ENCODE measurements around the gene RER1.

The RER1 gene

DNA sequence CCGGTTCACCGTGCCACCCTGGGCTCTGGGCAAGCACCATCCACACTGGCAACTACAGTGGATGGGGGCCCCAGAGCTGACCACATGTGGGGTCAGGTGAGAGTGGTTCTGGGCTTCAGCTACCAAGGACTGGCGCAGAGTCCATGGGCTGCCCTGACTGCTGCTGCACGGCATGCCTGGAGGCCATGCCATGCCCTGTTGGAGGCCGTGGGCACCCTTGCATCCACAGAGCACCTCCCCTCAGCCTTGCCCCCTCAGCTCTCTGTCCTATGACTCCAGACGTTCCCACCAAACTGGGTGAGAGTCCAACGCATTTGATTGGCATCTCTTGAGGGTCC, 15.7 kb upstream of the RER1 start:
- DNase-seq (ENCODE audit: low read depth in 2 of 2), result no peak

GRCh38 chr1:2376261-2376741, 15.3 kb upstream of the RER1 start:
- DNase-seq (ENCODE audit: low read depth in 2 of 2), result no peak

DNA sequence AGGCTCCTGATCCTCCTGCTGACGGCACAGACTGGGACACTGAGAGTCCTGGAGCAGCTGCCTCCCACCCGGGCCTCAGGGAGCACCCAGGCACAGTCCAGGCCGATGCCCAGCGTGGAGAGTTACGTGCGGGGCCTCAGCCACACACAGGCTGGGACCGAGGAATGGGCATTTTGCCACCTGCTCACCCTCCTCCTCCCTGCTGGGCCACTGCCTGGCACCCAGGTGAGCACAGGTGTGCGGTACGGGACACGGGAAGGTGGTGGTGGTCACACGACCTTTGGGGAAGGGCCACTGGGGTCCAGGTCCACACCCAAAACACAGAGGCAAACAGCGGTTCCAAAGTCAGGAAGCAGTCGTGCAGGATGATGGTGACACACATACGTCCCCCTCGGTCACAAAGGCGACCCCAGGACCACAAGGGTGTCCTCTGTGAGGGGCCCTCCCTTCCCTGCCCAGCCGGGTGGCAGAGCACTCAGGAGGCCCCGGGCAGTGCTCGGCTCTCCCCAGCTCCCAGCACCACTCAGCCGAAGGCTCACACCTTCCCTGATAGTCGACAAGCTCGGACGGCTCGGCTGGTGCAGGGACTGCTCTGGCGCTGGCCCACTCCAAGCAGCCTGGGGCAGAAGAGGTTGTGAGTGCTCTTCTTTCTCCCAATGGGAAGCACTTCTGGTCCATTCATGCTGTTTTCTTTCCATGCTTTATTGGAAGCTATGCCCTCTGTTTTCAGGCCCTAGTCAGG, 14.5 kb upstream of the RER1 start:
- no peak for DNase-seq (ENCODE audit: low read depth in 2 of 2)

DNA sequence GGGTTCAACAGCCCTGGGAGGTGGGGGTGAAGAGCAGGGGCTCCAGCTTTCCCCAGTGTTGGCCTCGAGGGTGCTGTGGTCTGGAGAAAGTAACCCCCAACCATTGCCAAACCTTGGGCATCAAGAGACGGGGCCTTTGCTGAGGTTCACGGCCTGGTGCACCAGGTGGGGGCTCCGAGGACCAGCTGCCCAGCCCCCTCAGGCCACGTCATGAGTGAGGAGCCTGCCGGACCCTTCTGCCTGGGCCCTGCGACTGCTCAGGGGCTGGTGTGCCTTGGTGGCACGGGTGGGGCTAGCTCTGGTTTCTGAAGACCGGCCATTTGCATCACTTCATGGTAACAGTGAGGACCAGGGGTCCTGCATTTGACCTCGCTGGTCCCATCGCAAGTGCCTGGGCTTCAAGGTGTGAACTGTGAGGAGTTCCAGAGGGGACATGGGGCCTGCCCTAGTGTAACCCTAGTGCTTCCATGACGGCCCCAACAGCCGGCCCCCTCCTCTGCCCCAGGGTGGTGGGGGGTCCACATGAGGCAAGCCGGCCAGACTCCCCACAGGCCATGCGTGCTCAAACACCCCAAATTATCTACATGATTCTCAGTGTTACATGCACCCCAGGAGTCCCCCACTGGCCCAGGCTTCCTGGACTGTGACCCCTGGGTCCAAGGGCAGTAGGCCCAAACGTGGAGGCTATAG, 13.7 kb upstream of the RER1 start:
- DNase-seq (ENCODE audit: low read depth in 2 of 2), result no peak

DNA sequence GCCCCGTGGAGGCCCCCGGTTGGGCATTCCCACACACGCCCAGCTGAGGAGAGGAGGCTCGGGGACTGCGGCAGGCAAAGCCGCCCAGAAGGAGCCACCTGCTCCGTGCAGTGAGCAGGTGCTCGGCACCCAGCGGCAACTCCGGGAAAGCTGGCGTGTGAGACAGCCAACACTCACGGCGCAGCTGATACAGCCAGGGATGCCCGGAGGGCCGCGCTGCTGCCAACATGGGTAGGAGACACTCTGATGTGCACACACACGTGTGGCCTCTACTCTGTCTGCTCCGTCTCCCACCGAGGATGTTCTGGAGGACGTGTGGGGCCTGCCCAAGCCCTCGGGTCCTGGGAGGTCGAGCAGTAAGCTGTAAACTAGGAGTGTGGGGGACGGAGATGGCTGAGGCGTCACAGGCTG, 13.2 kb upstream of the RER1 start:
- DNase-seq (ENCODE audit: low read depth in 2 of 2), result no peak

GRCh38 chr1:2378956-2379732, 12.5 kb upstream of the RER1 start:
- no peak for DNase-seq (ENCODE audit: low read depth in 2 of 2)

DNA sequence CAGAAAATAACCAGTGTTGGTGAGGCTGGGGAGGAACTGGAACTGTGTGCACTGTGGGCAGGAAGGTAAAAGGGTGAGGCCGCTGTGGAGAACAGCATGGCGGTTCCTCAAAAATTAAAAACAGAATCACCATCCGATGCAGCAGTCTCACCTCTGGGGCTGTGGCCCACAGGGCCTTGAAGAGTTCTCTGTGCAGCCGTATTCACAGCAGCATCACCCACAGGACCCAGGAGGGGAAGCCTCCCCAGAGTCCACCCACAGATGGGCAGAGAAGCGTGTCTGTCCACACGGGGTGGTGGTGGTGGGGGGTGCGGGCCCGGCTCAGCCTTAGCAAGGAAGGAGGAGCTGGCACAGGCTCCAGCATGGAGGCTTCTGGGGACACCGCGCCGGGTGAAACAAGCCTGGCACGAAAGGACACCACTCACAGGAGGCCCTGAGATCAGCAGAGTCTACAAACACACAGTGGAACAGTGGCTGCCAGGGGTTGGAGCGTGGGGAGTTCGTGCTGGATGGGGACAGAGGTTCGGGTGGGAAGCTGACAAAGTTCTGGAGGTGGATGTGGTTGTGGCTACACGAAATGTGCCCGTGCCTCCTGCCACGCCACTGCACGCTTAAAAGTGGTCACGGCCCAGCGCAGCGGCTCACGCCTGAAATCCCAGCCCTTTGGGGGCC, 11.8 kb upstream of the RER1 start:
- DNase-seq (ENCODE audit: low read depth in 2 of 2), result no peak

- no peak for DNase-seq (ENCODE audit: low read depth in 2 of 2)
Measured at GRCh38 chr1:2380816-2381591, 10.6 kb upstream of the RER1 start.

GRCh38 chr1:2381741-2382620, 9.7 kb upstream of the RER1 start:
- peak; percentile 23 to 34 for DNase-seq (ENCODE audit: low read depth in 2 of 2)

DNA sequence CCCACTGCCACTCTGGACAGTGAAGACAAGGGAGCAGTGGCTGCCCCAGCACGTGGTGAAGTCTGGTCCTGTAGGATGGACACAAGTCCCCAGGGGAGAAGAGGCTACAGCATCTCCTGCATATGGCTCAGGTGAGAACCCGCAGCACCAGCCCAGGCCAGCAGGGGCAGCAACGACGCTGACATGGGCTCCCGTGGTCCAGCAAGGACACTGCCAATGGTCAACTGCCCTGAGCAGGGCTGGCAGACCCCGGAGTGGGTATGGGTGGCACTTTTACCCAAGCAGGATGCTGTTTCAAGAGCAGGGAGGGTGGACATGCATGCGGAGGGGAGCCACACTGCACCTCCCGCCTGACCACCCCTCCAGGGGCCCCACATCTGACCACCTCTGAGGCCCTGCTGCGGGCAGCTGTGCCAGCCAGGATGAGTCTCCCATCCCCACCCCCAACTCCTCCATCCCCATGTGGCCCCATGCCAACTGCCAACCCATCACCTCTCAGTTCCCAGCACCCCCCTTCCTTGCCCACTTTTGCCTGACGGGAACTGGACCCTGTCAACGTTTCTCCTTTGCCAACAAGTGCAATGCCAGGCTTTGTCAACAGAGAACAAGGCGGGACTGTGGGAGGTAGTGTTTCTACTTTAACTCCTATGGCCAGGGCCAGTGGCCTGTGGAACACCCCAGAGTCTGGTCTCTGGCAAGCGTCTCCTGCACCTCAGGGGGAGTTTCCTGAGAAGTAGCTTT, 8.8 kb upstream of the RER1 start:
- no peak for DNase-seq (ENCODE audit: low read depth in 2 of 2)

DNA sequence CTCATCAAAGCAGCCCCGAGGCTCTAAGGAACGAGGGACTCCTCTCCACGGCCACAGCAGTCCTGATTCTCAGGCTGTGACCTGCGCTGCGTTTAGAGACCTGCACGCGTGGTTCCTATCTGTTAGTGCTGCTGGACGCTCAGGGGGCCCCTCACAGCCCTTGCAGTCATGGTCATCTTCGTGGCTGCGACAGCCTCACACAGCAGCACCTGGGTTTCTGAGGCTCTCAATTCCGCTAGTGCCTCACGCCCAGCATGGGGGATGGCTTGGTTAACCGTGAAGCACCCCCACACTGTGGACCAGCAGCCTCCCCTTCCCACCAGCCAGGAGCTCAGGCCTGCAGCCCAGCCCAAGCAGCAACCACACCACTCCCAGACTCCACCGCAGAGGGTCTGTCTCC, 8.1 kb upstream of the RER1 start:
- no peak for DNase-seq (ENCODE audit: low read depth in 2 of 2)

- no peak for DNase-seq (ENCODE audit: low read depth in 2 of 2)
Measured at GRCh38 chr1:2384130-2384860, 7.3 kb upstream of the RER1 start.

GRCh38 chr1:2384941-2385481, 6.6 kb upstream of the RER1 start:
- no peak for DNase-seq (ENCODE audit: low read depth in 2 of 2)

- no peak for DNase-seq (ENCODE audit: low read depth in 2 of 2)
Measured at GRCh38 chr1:2385606-2386280, 5.9 kb upstream of the RER1 start.

- DNase-seq (ENCODE audit: low read depth in 2 of 2), result no peak
Measured at GRCh38 chr1:2386636-2387611, 4.7 kb upstream of the RER1 start.

DNA sequence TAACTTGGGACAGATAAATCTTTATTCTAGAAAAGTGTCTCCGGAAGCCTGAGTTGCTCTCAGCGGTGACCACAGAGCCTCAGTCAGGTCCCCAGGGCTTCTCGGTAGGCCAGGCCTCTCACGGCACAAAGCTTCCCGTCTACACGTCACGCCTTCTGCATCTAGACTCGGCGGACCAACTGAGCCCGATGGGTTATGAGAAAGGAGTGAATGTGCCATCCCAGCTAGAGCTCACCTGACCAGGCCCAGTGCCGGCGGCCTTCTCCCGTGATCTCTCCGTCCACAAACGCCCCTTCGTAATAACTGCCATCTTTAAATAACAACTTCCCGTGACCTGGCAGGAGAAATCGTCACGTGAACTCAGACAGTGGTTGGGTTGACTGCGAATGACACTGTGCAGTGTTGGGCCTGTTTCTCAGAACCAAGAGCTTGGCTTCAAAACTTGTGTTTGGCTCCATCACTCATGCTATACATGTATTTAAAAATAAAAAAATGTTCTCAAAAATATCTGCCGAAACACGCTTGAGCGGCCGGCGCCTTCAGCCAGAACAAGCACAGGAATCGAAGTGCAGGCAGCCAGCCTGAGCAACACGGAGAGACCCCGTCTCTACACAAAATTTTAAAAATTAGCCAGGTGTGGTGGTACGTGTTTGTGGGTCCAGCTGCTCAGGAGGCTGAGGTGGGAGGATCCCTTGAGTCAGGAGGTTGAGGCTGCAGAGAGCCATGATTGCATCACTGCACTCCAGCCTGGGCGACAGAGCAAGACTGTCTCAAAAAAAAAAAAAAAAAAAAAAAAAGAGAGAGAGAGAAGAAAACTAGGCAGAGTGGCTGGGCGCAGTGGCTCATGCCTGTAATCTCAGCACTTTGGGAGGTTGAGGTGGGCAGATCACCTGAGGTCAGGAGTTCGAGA, 3.4 kb upstream of the RER1 start:
- DNase-seq (ENCODE audit: low read depth in 2 of 2), result no peak

All from fibroblast of skin of left biceps (primary cell).